Measurements from ENCODE around the gene DPH3. TPM values are rescaled to one million over a fixed set of nuclear protein-coding genes. Genes with fewer than 3 reads are reported as not detected.
A peak's percentile ranks its signal among the peaks of the same experiment; 100 is the strongest.

The DPH3 gene
- total RNA-seq, 5 donors from 2014 or later (not counting 1 experiment from before 2014, with no cell fraction given) = 13.1 to 19.0 (median 14.4) TPM

GRCh38 chr3:16308727-16309126 is 44.0 kb upstream of the DPH3 start:
- POLR2A ChIA-PET = interaction anchor here (0.8 to 1.5 kb wide), 3 partner anchors 13 to 24 kb away, joined by 3 read pairs; no protein-coding TSS in a partner anchor
- Mint-ChIP-seq H3K4me3 (peak overlapping the region in 1 of 3 donors; percentile 88), H3K4me1 (peaks cover 91 to 93% (median 91%) of the 10 kb centered on the region in 3 donors), H3K27me3 (no peaks in the 10 kb centered on the region), H3K9me3 (no peaks in the 10 kb centered on the region), H3K27ac (peak overlapping the region; percentile 94), H3K36me3 (peaks cover 64% of the 10 kb centered on the region)
- CTCF ChIA-PET = interaction anchor here in 1 of 2 donors (0.7 to 3.7 kb wide), 5 partner anchors 12 to 41 kb away, joined by 3 to 19 read pairs (median 3); no protein-coding TSS in a partner anchor
- Histone ChIP-seq H3K4me1 (ENCODE audit: control insufficient read depth in 1 of 2, extremely low read depth in 1 of 2, insufficient read depth in 2 of 2, low read length in 2 of 2) (peaks cover 70 to 88% of the 10 kb centered on the region in 2 experiments), H3K36me3 (ENCODE audit: control insufficient read depth in 2 of 2, extremely low read depth in 1 of 2, insufficient read depth in 1 of 2, low read length in 1 of 2) (peaks cover 3 to 66% of the 10 kb centered on the region in 2 donors), H3K27me3 (replicated peaks in 1 of 2; ENCODE audit: control insufficient read depth in 2 of 2, extremely low read depth in 1 of 2, insufficient read depth in 2 of 2, low read length in 1 of 2) (no peaks in the 10 kb centered on the region), H3K27ac (ENCODE audit: low read length) (peak overlapping the region; percentile 77), H3K9me3 (no peaks in the 10 kb centered on the region), H3K4me3 (ENCODE audit: control insufficient read depth in 1 of 2, extremely low read depth in 1 of 2, low read length in 1 of 2) (no peak overlapping the region)
- no CpG with 5 or more reads among the region's 1 CpG for WGBS (ENCODE audit: insufficient coverage)
- ATAC-seq (replicated peaks in 1 of 4) (no peak), DNase-seq (no peak)

- 59% methylated on average over 3 of the region's 5 CpGs for WGBS (ENCODE audit: insufficient coverage)
- Histone ChIP-seq H3K4me3 (ENCODE audit: control insufficient read depth in 1 of 2, extremely low read depth in 1 of 2, low read length in 1 of 2) (no peak overlapping the region), H3K36me3 (ENCODE audit: control insufficient read depth in 2 of 2, extremely low read depth in 1 of 2, insufficient read depth in 1 of 2, low read length in 1 of 2) (peaks cover 3 to 65% of the 10 kb centered on the region in 2 donors), H3K27me3 (replicated peaks in 1 of 2; ENCODE audit: control insufficient read depth in 2 of 2, extremely low read depth in 1 of 2, insufficient read depth in 2 of 2, low read length in 1 of 2) (no peaks in the 10 kb centered on the region), H3K9me3 (no peaks in the 10 kb centered on the region), H3K27ac (ENCODE audit: low read length) (peak overlapping the region; percentile 33), H3K4me1 (ENCODE audit: control insufficient read depth in 1 of 2, extremely low read depth in 1 of 2, insufficient read depth in 2 of 2, low read length in 2 of 2) (peaks cover 68 to 87% of the 10 kb centered on the region in 2 experiments)
- ATAC-seq (replicated peaks in 1 of 4) (no peak), DNase-seq (no peak)
- ChIA-PET CTCF (interaction anchor here in 1 of 2 donors (0.7 to 3.7 kb wide), 4 partner anchors 13 to 40 kb away, joined by 3 to 19 read pairs (median 8); no protein-coding TSS in a partner anchor), POLR2A (interaction anchor here (0.7 to 1.5 kb wide), 5 partner anchors 12 to 44 kb away, joined by 3 read pairs; no protein-coding TSS in a partner anchor)
- Mint-ChIP-seq H3K27me3 (no peaks in the 10 kb centered on the region), H3K4me1 (peaks cover 91 to 92% (median 91%) of the 10 kb centered on the region in 3 donors), H3K27ac (peak overlapping the region; percentile 94), H3K9me3 (no peaks in the 10 kb centered on the region), H3K36me3 (peaks cover 71% of the 10 kb centered on the region), H3K4me3 (peak overlapping the region; percentile 41 to 88 (median 57))
These were observed 43.2 kb upstream of the DPH3 start for GRCh38 chr3:16307832-16308531.

GRCh38 chr3:16305111-16305541 is 40.4 kb upstream of the DPH3 start:
- Mint-ChIP-seq H3K4me3 (peak overlapping the region; percentile 44 to 88 (median 62)), H3K36me3 (peaks cover 74% of the 10 kb centered on the region), H3K4me1 (peaks cover 94 to 97% (median 96%) of the 10 kb centered on the region in 3 donors), H3K27ac (peak overlapping the region; percentile 92 to 94), H3K9me3 (no peaks in the 10 kb centered on the region), H3K27me3 (no peaks in the 10 kb centered on the region)
- peak overlapping the region; percentile 17 to 58 for H3K4me3 ChIP-seq (ENCODE audit: control insufficient read depth in 1 of 2, extremely low read depth in 1 of 2, low read length in 1 of 2)
- peak overlapping the region; percentile 77 for H3K27ac ChIP-seq (ENCODE audit: low read length)
- ATAC-seq (replicated peaks in 1 of 4) = peak in 1 of 4 experiments; percentile 55
- 20% methylated on average over 5 of the region's 7 CpGs for WGBS (ENCODE audit: insufficient coverage)
- peaks cover 0 to 64% of the 10 kb centered on the region in 2 donors for H3K36me3 ChIP-seq (ENCODE audit: control insufficient read depth in 2 of 2, extremely low read depth in 1 of 2, insufficient read depth in 1 of 2, low read length in 1 of 2)
- DNase-seq = peak in 31 of 35 experiments; percentile 31 to 77 (median 54)
- ChIA-PET POLR2A (interaction anchor here (0.6 to 1.6 kb wide), 4 partner anchors 19 to 631 kb away, joined by 3 to 5 read pairs (median 4); no protein-coding TSS in a partner anchor), CTCF (interaction anchor here in 1 of 2 donors (0.7 to 5.0 kb wide), 5 partner anchors 10 to 207 kb away, joined by 3 to 49 read pairs (median 4); no protein-coding TSS in a partner anchor)
- no peaks in the 10 kb centered on the region for H3K27me3 ChIP-seq (replicated peaks in 1 of 2; ENCODE audit: control insufficient read depth in 2 of 2, extremely low read depth in 1 of 2, insufficient read depth in 2 of 2, low read length in 1 of 2)
- H3K4me1 ChIP-seq (ENCODE audit: control insufficient read depth in 1 of 2, extremely low read depth in 1 of 2, insufficient read depth in 2 of 2, low read length in 2 of 2) = peaks cover 68 to 94% of the 10 kb centered on the region in 2 experiments
- no peaks in the 10 kb centered on the region for H3K9me3 ChIP-seq

GRCh38 chr3:16304061-16305010 is 39.6 kb upstream of the DPH3 start:
- Mint-ChIP-seq H3K4me1 (peaks cover 95 to 97% (median 96%) of the 10 kb centered on the region in 3 donors), H3K27me3 (no peaks in the 10 kb centered on the region), H3K9me3 (no peaks in the 10 kb centered on the region), H3K36me3 (peaks cover 70% of the 10 kb centered on the region), H3K27ac (peak overlapping the region; percentile 92 to 94), H3K4me3 (peak overlapping the region; percentile 44 to 88 (median 62))
- Histone ChIP-seq H3K4me3 (ENCODE audit: control insufficient read depth in 1 of 2, extremely low read depth in 1 of 2, low read length in 1 of 2) (peak overlapping the region in 1 of 2 donors; percentile 20), H3K36me3 (ENCODE audit: control insufficient read depth in 2 of 2, extremely low read depth in 1 of 2, insufficient read depth in 1 of 2, low read length in 1 of 2) (peaks cover 0 to 68% of the 10 kb centered on the region in 2 donors), H3K27ac (ENCODE audit: low read length) (peak overlapping the region; percentile 77), H3K9me3 (no peaks in the 10 kb centered on the region), H3K27me3 (replicated peaks in 1 of 2; ENCODE audit: control insufficient read depth in 2 of 2, extremely low read depth in 1 of 2, insufficient read depth in 2 of 2, low read length in 1 of 2) (no peaks in the 10 kb centered on the region), H3K4me1 (ENCODE audit: control insufficient read depth in 1 of 2, extremely low read depth in 1 of 2, insufficient read depth in 2 of 2, low read length in 2 of 2) (peaks cover 74 to 94% of the 10 kb centered on the region in 2 experiments)
- DNase-seq = peak in 1 of 35 experiments; percentile 41
- WGBS (ENCODE audit: insufficient coverage) = 50% methylated on average over 1 of the region's 2 CpGs
- ChIA-PET POLR2A (interaction anchor here (0.6 to 4.5 kb wide), 7 partner anchors 8 to 967 kb away, joined by 4 to 21 read pairs (median 7); no protein-coding TSS in a partner anchor), CTCF (interaction anchor here (0.5 to 5.0 kb wide), 15 partner anchors 9 to 208 kb away, joined by 3 to 49 read pairs (median 3); partner anchors contain the start of gene OXNAD1 (in 1 of the 2))
- ATAC-seq (replicated peaks in 1 of 4) = peak in 2 of 4 experiments; percentile 12 to 14

GRCh38 chr3:16303037-16303575 is 38.4 kb upstream of the DPH3 start:
- ChIA-PET POLR2A (interaction anchor here (0.9 to 4.5 kb wide), 5 partner anchors 9 to 16 kb away, joined by 3 to 21 read pairs (median 4); no protein-coding TSS in a partner anchor), CTCF (interaction anchor here (0.6 to 5.0 kb wide), 7 partner anchors 8 to 38 kb away, joined by 3 to 49 read pairs (median 3); partner anchors contain the start of gene OXNAD1 (in 1 of the 2))
- Mint-ChIP-seq H3K27ac (peak overlapping the region; percentile 98 to 99), H3K9me3 (no peaks in the 10 kb centered on the region), H3K27me3 (no peaks in the 10 kb centered on the region), H3K36me3 (peaks cover 72% of the 10 kb centered on the region), H3K4me1 (peaks cover 97 to 98% (median 97%) of the 10 kb centered on the region in 3 donors), H3K4me3 (peak overlapping the region; percentile 85 to 88 (median 88))
- no peaks in the 10 kb centered on the region for H3K27me3 ChIP-seq (replicated peaks in 1 of 2; ENCODE audit: control insufficient read depth in 2 of 2, extremely low read depth in 1 of 2, insufficient read depth in 2 of 2, low read length in 1 of 2)
- ATAC-seq (replicated peaks in 1 of 4) (no peak), DNase-seq (no peak)
- H3K4me1 ChIP-seq (ENCODE audit: control insufficient read depth in 1 of 2, extremely low read depth in 1 of 2, insufficient read depth in 2 of 2, low read length in 2 of 2) = peaks cover 75 to 95% of the 10 kb centered on the region in 2 experiments
- peaks cover 0 to 72% of the 10 kb centered on the region in 2 donors for H3K36me3 ChIP-seq (ENCODE audit: control insufficient read depth in 2 of 2, extremely low read depth in 1 of 2, insufficient read depth in 1 of 2, low read length in 1 of 2)
- WGBS (ENCODE audit: insufficient coverage) = 33% methylated on average over 1 of the region's 2 CpGs
- H3K27ac ChIP-seq (ENCODE audit: low read length) = peak overlapping the region; percentile 77
- peak overlapping the region; percentile 35 to 71 for H3K4me3 ChIP-seq (ENCODE audit: control insufficient read depth in 1 of 2, extremely low read depth in 1 of 2, low read length in 1 of 2)
- H3K9me3 ChIP-seq = no peaks in the 10 kb centered on the region
